ENCODE results near the gene LAMA4. TPM values are rescaled to one million over a fixed set of nuclear protein-coding genes. Genes with fewer than 3 reads are reported as not detected.

The LAMA4 gene
- total RNA-seq, 1 donor from 2014 or later = 456 TPM

DNA sequence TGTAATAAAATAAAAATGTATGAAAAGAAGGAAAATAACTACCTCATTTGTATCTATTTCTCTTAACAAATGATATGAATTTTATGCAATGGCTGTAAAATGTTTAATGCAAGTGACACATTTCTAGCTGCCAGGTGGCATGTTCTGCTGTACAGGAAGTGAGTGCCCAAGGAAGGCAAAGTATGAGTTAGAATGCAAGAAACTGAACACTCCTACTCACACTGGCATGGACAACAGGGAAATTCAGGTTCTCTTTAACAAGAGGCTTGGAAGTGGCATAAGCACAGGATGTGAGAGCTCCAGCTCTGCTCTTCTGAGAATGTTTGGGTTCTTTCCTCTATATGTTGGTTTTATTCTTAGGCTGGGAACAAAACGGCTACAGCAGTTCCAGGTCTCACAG lies 20.4 kb upstream of the LAMA4 start:
- no peak for DNase-seq (ENCODE audit: low read depth in 2 of 2)

DNA sequence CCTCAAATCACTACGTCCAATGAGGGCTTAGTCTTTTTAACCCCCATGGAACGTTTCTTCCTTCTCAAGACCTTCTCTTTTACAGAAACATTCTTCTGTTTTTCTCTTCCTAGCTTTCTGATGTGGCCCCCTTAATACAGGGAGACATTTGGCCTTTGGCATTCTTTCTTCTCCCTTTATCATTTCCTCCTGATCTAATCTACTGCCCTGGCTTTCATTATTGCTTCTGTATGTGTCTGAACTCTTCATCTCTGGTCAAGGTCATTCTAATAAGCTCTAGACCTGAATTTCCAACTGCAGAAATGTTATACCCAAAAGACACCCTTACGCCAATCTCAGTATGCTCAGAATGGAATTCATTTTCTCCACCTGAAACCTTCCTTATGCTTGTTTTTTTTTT lies 18.4 kb upstream of the LAMA4 start:
- DNase-seq (ENCODE audit: low read depth in 2 of 2) = no peak

- DNase-seq (ENCODE audit: low read depth in 2 of 2) = no peak
Measured at GRCh38 chr6:112270756-112271155, 16.4 kb upstream of the LAMA4 start.

- no peak for DNase-seq (ENCODE audit: low read depth in 2 of 2)
Measured at GRCh38 chr6:112269979-112270566, 15.7 kb upstream of the LAMA4 start.

GRCh38 chr6:112269114-112269513 lies 14.7 kb upstream of the LAMA4 start:
- DNase-seq (ENCODE audit: low read depth in 2 of 2) = peak; percentile 74 to 98

GRCh38 chr6:112268654-112269053 lies 14.3 kb upstream of the LAMA4 start:
- DNase-seq (ENCODE audit: low read depth in 2 of 2) = peak; percentile 13 to 14

GRCh38 chr6:112268019-112268418 lies 13.7 kb upstream of the LAMA4 start:
- no peak for DNase-seq (ENCODE audit: low read depth in 2 of 2)

- DNase-seq (ENCODE audit: low read depth in 2 of 2) = no peak
Measured at GRCh38 chr6:112266331-112266730, 12.0 kb upstream of the LAMA4 start.

DNA sequence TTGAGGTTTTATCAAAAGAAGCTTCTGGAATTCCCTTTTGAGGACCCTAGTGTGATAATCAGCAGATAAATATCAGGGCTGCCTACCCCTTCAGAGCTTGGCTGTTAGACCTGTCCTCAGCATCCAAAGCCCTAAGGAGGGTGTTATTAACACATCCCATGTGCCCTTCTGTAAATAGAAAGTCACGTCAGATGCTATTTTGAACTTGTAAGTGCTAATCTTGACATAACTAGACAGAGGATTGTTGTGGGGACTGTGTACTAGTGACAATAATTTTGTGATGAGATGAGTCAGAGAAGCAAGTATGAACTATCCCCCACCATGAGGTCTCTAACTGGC lies 4.9 kb upstream of the LAMA4 start:
- no peak for DNase-seq (ENCODE audit: low read depth in 2 of 2)

DNA sequence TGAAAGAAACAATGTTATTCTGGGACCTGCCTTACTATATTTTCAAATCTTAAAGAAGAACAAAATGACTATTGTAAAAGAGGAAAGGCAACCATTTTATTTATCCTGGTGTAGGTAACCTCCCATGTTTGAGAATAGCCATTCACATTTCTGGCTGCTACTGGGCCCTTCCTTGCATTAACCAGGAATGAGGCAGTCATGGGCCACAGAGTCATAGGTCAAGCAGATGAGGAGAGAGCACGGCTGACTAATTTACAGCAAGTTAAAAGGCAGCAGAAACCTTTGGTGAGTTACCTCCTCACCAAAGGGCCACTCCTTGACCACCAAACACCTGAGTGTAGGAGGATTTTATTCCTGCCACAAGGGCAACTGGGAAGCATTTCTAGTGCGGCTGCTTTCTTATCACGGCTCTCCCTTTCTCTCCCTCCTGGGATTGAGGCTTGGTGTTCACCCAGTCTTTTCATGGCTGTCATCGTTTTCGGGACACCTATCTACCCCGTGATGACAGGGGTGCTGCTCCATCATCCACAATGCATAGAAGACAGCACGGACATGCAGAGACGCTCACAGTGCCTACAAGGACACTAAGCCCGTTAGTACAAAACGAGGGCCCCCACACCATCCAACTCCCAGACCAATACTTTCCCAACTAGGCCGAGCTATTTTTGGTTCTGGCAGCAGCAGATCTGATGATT lies 4.4 kb upstream of the LAMA4 start:
- no peak for DNase-seq (ENCODE audit: low read depth in 2 of 2)

GRCh38 chr6:112257178-112257855 lies 3.0 kb upstream of the LAMA4 start:
- no peak for DNase-seq (ENCODE audit: low read depth in 2 of 2)

DNA sequence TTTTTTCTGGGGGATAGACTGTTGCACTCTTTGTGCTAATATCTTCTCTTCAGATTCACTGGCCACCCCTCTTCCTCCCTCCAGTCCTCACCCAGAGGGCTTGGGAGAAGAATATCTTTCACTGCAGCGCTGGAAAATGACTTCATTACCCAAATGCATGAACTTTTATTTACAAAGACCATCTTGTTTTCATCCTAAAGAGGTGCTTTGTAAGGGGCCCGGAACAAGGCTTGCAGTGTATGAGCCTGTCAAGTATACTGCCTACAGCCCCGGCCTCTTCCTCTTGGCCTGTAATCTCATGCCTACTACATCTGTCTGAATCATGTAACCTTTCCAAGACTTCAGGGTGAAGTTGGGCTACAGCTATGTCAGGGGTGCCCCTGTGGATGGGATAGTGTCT lies 554 bp upstream of the LAMA4 start:
- peak; percentile 44 to 48 for DNase-seq (ENCODE audit: low read depth in 2 of 2)

- peak; percentile 51 to 69 for DNase-seq (ENCODE audit: low read depth in 2 of 2)
Measured at GRCh38 chr6:112253498-112253840, 898 bp downstream of the LAMA4 start.

- peak; percentile 91 to 97 for DNase-seq (ENCODE audit: low read depth in 2 of 2)
Measured at GRCh38 chr6:112252571-112253497, 1.5 kb downstream of the LAMA4 start.

DNA sequence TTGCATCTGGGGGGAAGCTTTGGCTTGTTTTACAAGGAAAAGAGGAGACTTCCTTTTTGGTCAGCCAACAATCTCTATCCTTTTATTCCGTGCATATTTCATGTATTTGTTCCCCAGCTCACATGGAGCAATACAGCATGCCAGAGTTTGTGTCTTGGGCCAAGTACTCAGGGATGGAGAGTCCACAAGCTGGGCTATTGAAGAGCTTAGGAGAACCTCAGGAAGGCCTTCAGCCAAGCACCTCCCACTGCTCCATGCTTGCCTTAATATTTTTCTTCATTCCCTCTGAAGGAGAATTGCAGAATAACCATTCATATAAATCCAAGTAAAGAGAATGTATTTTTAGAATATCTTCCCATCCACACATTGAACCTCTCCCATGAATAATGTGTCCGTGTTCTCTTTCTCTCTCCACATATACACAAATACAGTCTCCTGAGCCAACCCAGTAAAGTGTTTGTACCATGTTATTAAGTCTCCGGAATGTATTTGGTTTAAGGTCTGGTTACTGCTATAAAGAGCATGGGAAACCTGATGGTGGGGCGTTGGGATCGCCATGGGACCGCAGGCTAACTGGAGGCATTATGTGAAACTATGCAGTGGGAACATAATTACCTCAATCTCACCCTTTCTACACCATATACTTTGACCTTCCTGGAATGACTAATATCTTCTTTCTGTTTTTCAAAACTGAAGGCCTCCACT lies 3.0 kb downstream of the LAMA4 start:
- peak; percentile 81 to 87 for DNase-seq (ENCODE audit: low read depth in 2 of 2)

DNA sequence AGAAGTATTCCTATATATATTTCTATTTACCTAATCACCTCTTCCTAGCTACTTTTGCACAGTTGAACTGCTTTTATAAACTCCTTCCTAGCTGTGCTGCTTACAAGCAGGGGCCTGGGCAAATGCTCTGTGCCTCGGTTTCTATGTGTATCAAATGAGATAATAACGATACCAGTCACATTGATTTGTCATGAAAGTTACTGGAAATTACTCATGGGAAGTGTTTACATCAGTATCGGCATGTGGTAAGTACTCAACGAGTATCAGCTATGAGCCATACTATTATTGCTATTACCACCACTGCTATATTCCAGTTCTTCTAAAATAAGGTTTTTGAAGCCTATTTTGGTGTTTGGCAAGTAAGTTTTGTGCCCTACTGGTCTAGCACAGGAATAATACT lies 4.9 kb downstream of the LAMA4 start:
- peak; percentile 55 to 76 for DNase-seq (ENCODE audit: low read depth in 2 of 2)

DNA sequence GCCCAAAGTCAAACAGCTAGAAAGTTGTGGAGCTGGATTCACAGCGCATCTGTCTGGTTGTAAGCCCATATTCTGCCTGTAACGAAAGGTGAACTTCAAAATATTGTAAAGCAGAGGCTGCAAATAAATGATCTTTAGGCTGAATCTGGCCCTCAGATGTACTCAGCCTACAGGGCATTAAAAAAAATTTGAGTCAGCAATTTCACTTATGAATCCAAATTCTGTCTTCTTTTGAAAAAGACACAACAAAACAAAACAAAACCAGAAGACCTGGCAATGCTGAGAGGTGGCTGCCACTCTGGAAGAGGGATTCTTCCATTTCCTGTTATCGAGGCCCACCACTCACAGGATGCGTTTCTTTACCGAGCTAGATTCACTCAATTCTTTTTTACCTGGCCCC lies 7.1 kb downstream of the LAMA4 start:
- DNase-seq (ENCODE audit: low read depth in 2 of 2) = peak in 1 of 2 donors; percentile 19

- peak in 1 of 2 donors; percentile 19 for DNase-seq (ENCODE audit: low read depth in 2 of 2)
Measured at GRCh38 chr6:112245511-112246203, 8.7 kb downstream of the LAMA4 start.

GRCh38 chr6:112243861-112244827 lies 10.2 kb downstream of the LAMA4 start:
- DNase-seq (ENCODE audit: low read depth in 2 of 2) = peak in 1 of 2 donors; percentile 35
